Panc1 (cell line): ENCODE data around the gene ALG2.

Experiments
- CTCF ChIP-seq: fragments of 450-650 bp; IDR thresholded peaks from 2 replicates; pipeline ENCODE4 v1.5.1; 2017; ENCODE audit warnings: mild to moderate bottlenecking
- SIN3A ChIP-seq: IDR thresholded peaks from 2 replicates; pipeline ENCODE4 v1.6.1; 2012; ENCODE audit warnings: low read depth, mild to moderate bottlenecking, low read length, moderate library complexity, borderline replicate concordance; ENCODE audit not compliant: insufficient read depth
- TCF7L2 ChIP-seq: IDR thresholded peaks from 2 replicates; pipeline ENCODE4 v1.6.1; 2011; ENCODE audit warnings: mild to moderate bottlenecking, low read depth, low read length, inconsistent platforms

- no peak for TF ChIP-seq TCF7L2
- TF ChIP-seq CTCF: no peak
- no peak for TF ChIP-seq SIN3A
These were observed 44.0 kb downstream of the ALG2 start for GRCh38 chr9:99177576-99178366.
